Loucy (cell line): Measurements from ENCODE around the gene CYP4F11.

Experiments
- H2AFZ ChIP-seq: fragments of 200-600 bp; sonication (generic); 2 replicates; pipeline ENCODE4 v1.6.0; 2016; ENCODE audit warnings: antibody characterized with exemption, mild to moderate bottlenecking, low read length, moderate library complexity
- H3F3A ChIP-seq: fragments of 200-600 bp; 2 replicates; pipeline ENCODE4 v1.6.0; 2016; ENCODE audit warnings: antibody characterized with exemption, low read depth, mild to moderate bottlenecking
- H3K27me3 ChIP-seq: fragments of 200-600 bp; sonication (generic); 2 replicates; pipeline ENCODE4 v1.6.1; 2014; ENCODE audit warnings: low read length, mild to moderate bottlenecking; ENCODE audit not compliant: insufficient read depth, poor library complexity, severe bottlenecking
- H3K36me3 ChIP-seq: fragments of 200-600 bp; sonication (generic); 2 replicates; pipeline ENCODE4 v1.6.1; 2016; ENCODE audit warnings: low read length; ENCODE audit not compliant: insufficient read depth
- H3K4me1 ChIP-seq: fragments of 200-600 bp; sonication (generic); 2 replicates; pipeline ENCODE4 v1.5.1; 2014; ENCODE audit warnings: low read length, mild to moderate bottlenecking; ENCODE audit not compliant: insufficient read depth, poor library complexity, severe bottlenecking
- H3K4me2 ChIP-seq: fragments of 200-600 bp; sonication (generic); 2 replicates; pipeline ENCODE4 v1.6.0; 2014; ENCODE audit warnings: antibody characterized with exemption, low read length, low read depth, mild to moderate bottlenecking; ENCODE audit not compliant: poor library complexity, severe bottlenecking
- H3K4me3 ChIP-seq: fragments of 200-600 bp; sonication (generic); 2 replicates; pipeline ENCODE4 v1.5.1; 2014; ENCODE audit warnings: low read length, mild to moderate bottlenecking, mixed read lengths; ENCODE audit not compliant: poor library complexity, severe bottlenecking
- H3K79me2 ChIP-seq: fragments of 200-600 bp; sonication (generic); 2 replicates; pipeline ENCODE4 v1.6.1; 2014; ENCODE audit warnings: low read length; ENCODE audit not compliant: insufficient read depth
- H3K9ac ChIP-seq: fragments of 200-600 bp; sonication (generic); 2 replicates; pipeline ENCODE4 v1.6.0; 2014; ENCODE audit warnings: mild to moderate bottlenecking, low read depth, low read length, moderate library complexity; ENCODE audit not compliant: poor library complexity, severe bottlenecking
- H3K9me2 ChIP-seq: fragments of 200-600 bp; sonication (generic); replicated peaks from 2 replicates; pipeline ENCODE4 v1.6.1; 2016; ENCODE audit warnings: low read depth, low read length, mixed read lengths
- H3K9me3 ChIP-seq: fragments of 200-600 bp; sonication (generic); 2 replicates; pipeline ENCODE4 v1.6.1; 2014; ENCODE audit warnings: mild to moderate bottlenecking, antibody characterized with exemption, low read length, low read depth; ENCODE audit not compliant: insufficient read depth
- H4K20me1 ChIP-seq: fragments of 200-600 bp; sonication (generic); 2 replicates; pipeline ENCODE4 v1.6.0; 2014; ENCODE audit warnings: antibody characterized with exemption, low read length, mild to moderate bottlenecking; ENCODE audit not compliant: insufficient read depth, poor library complexity, severe bottlenecking
- EZH2phosphoT487 ChIP-seq: fragments of 200-600 bp; IDR thresholded peaks from 2 replicates; pipeline ENCODE4 v1.6.1; 2018; ENCODE audit warnings: antibody characterized with exemption, mild to moderate bottlenecking, moderate library complexity, borderline replicate concordance
- TF ChIP-seq, protein P1 (sequence below): fragments of 200-600 bp; sonication (generic); conservative IDR thresholded peaks from 2 replicates; pipeline ENCODE4 v1.5.1; 2014; ENCODE audit warnings: mild to moderate bottlenecking, antibody characterized with exemption, low read length

CYP4F11 gene

GRCh38 chr19:15894359-15894758, 40.0 kb downstream of the CYP4F11 start:
- TF ChIP-seq EZH2phosphoT487 = no peak
- TF ChIP-seq, protein P1, sequence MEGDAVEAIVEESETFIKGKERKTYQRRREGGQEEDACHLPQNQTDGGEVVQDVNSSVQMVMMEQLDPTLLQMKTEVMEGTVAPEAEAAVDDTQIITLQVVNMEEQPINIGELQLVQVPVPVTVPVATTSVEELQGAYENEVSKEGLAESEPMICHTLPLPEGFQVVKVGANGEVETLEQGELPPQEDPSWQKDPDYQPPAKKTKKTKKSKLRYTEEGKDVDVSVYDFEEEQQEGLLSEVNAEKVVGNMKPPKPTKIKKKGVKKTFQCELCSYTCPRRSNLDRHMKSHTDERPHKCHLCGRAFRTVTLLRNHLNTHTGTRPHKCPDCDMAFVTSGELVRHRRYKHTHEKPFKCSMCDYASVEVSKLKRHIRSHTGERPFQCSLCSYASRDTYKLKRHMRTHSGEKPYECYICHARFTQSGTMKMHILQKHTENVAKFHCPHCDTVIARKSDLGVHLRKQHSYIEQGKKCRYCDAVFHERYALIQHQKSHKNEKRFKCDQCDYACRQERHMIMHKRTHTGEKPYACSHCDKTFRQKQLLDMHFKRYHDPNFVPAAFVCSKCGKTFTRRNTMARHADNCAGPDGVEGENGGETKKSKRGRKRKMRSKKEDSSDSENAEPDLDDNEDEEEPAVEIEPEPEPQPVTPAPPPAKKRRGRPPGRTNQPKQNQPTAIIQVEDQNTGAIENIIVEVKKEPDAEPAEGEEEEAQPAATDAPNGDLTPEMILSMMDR = no peak
- H3K9ac ChIP-seq = no peak overlapping the region
- no peak overlapping the region for H3K4me2 ChIP-seq
- no peaks in the 10 kb centered on the region for H4K20me1 ChIP-seq
- no peak overlapping the region for H3K4me3 ChIP-seq
- no peaks in the 10 kb centered on the region for H3K9me2 ChIP-seq
- H3K9me3 ChIP-seq = no peaks in the 10 kb centered on the region
- no peaks in the 10 kb centered on the region for H3K27me3 ChIP-seq
- H3K36me3 ChIP-seq = no peaks in the 10 kb centered on the region
- peaks cover 30% of the 10 kb centered on the region for H3K4me1 ChIP-seq
- no peak overlapping the region for H2AFZ ChIP-seq
- no peaks in the 10 kb centered on the region for H3K79me2 ChIP-seq
- H3F3A ChIP-seq = no peaks in the 10 kb centered on the region

DNA sequence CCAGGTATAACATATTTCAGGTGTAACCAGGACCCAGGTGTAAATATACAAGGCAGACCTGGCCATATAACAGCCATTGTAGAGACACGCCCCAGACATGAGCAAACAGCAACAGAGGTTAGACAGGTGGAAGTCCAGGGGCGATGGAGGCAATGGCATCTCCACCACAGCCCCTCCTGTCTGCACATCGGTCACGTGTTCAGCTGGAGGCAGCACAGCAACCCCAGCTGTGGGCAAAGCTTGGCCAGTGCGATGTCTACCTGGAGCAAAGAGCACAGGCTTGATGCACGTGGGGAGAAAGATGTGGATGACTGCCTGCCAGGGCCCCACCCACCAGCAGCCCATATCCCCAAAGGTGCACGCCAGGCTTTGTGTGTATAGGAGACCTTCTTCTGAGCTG, 40.9 kb downstream of the CYP4F11 start:
- Histone ChIP-seq H3K79me2 (no peaks in the 10 kb centered on the region), H3K4me3 (no peak overlapping the region), H3F3A (no peaks in the 10 kb centered on the region), H3K36me3 (no peaks in the 10 kb centered on the region), H3K9me2 (no peaks in the 10 kb centered on the region), H2AFZ (no peak overlapping the region), H4K20me1 (no peaks in the 10 kb centered on the region), H3K9me3 (no peaks in the 10 kb centered on the region), H3K27me3 (no peaks in the 10 kb centered on the region), H3K4me2 (no peak overlapping the region), H3K4me1 (peaks cover 25% of the 10 kb centered on the region), H3K9ac (peak overlapping the region; percentile 23)
- TF ChIP-seq EZH2phosphoT487 = no peak
- TF ChIP-seq, protein P1 = no peak

DNA sequence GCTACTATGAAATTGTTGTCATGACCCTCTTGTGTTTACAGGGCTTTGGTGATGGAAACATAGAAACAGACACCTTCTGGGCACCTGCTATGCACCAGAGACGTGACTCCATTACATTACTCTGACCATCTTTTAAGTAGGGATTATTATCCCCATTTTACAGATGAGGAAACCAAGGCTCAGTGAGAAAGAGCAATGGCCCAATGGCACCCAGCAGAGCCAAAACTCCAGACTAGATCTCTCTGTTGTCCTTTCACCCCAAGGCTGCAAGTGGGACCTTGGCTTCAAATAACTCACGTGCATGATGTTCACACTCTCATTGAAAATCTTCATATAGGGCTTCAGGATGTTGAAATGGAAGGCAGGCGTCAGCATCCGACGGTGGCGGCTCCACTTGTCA, 42.3 kb downstream of the CYP4F11 start:
- Histone ChIP-seq H3K27me3 (no peaks in the 10 kb centered on the region), H3K4me2 (no peak overlapping the region), H3F3A (no peaks in the 10 kb centered on the region), H3K4me1 (peaks cover 15% of the 10 kb centered on the region), H2AFZ (no peak overlapping the region), H3K9me2 (no peaks in the 10 kb centered on the region), H4K20me1 (no peaks in the 10 kb centered on the region), H3K9ac (peak overlapping the region; percentile 23), H3K9me3 (no peaks in the 10 kb centered on the region), H3K4me3 (no peak overlapping the region), H3K36me3 (no peaks in the 10 kb centered on the region), H3K79me2 (no peaks in the 10 kb centered on the region)
- TF ChIP-seq, protein P1 = no peak
- TF ChIP-seq EZH2phosphoT487 = no peak
